GM12892 (cell line): ENCODE measurements around the gene SLC1A3.

Experiments used
- POLR2A ChIP-seq: IDR thresholded peaks from 2 replicates; pipeline ENCODE4 v1.6.1; 2011; ENCODE audit warnings: low read depth, low read length, control low read depth
- POLR2AphosphoS5 ChIP-seq: IDR thresholded peaks from 2 replicates; pipeline ENCODE4 v1.6.1; 2011; ENCODE audit warnings: low read depth, low read length, control low read depth

- TF ChIP-seq POLR2AphosphoS5 (no peak), POLR2A (no peak)
Measured at GRCh38 chr5:36640949-36641348, 34.5 kb downstream of the SLC1A3 start.
